Measurements from ENCODE around the gene ACER3. TPM values are rescaled to one million over a fixed set of nuclear protein-coding genes. Genes with fewer than 3 reads are reported as not detected.

Gene ACER3
- total RNA-seq, 1 experiment from 2014 or later = 13.7 TPM

DNA sequence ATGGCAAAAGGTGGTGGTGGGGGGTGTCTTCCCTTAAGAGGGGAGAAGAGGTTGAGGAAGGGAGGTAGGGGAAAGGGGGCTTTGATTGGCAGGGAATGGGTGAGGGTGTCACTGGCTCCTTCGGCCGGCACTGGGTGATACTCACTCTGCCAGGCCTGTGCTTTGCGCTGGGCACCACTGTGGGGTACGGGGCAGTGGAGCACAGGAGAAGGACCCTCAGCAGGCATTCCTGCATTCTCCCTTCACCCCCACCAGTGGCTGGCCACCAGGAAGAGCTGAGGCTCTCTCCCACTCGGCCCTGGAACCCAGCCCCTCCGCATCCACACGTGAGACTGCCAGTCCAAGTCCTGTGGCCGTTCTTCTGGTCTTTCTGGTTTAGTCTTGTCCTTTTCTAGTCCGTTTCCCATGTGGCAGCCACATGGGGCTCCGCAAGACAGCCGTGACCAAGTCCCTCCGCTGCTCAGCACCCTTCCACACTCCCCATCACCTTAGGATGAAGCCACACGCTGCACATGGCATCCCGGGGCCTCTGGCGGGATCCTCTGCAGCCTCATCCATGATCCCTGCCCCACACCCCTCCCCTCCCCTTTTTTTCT is 214.0 kb downstream of the ACER3 start:
- H3K9me3 Mint-ChIP-seq = peaks cover 20% of the 10 kb centered on the region

DNA sequence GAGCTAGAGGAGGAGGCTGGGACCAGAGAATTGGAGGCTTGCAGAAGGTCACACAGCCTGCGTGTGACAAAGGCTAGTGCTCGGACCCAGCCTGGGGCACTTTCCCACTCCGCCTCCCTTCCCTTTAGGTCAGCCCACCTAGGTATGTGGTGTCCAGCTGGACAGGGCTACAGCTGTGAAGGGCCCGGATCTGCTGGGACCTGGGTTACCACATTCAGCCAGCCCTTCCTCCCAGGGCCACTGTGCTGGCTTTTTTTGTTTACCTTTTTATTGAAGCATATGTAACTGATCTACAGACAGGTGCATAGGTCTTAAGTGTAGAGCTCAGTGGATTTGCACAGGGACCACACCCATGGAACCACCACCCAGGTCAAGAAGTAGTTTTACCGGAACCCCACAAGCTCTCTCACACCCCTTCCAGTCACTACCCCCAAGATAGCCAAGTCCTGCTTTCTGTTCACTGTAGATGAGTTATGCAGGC is 214.7 kb downstream of the ACER3 start:
- ChIA-PET POLR2A (no interaction called here), CTCF (interaction anchor here (0.9 to 1.7 kb wide), 6 partner anchors 9 to 52 kb away, joined by 3 to 11 read pairs (median 4); partner anchors contain the start of gene CAPN5)
- no peaks in the 10 kb centered on the region for H3K27me3 Mint-ChIP-seq (ENCODE audit: low read depth)
- 0 out of 2 replicates have a peak, but pooled peaks cover 2% of the 10 kb centered on the region for H3K4me1 Mint-ChIP-seq
- TF ChIP-seq NR1H2 (CRISPR knock-in tag; IDR thresholded peaks at IDR 0.05) = no peak
- no peak for TF ChIP-seq ZNF512 (CRISPR knock-in tag; IDR thresholded peaks at IDR 0.05; ENCODE audit: borderline replicate concordance)
- no peak for TF ChIP-seq ELF4 (CRISPR knock-in tag; IDR thresholded peaks at IDR 0.05; ENCODE audit: low read depth)
- no peak for TF ChIP-seq CREB1 (CRISPR knock-in tag; IDR thresholded peaks at IDR 0.05)
- TF ChIP-seq STAT6 (CRISPR knock-in tag; conservative IDR thresholded peaks at IDR 0.05; ENCODE audit: low read depth) = no peak
- no peak for TF ChIP-seq GABPB1 (CRISPR knock-in tag; IDR thresholded peaks at IDR 0.05)
- TF ChIP-seq, protein P1, sequence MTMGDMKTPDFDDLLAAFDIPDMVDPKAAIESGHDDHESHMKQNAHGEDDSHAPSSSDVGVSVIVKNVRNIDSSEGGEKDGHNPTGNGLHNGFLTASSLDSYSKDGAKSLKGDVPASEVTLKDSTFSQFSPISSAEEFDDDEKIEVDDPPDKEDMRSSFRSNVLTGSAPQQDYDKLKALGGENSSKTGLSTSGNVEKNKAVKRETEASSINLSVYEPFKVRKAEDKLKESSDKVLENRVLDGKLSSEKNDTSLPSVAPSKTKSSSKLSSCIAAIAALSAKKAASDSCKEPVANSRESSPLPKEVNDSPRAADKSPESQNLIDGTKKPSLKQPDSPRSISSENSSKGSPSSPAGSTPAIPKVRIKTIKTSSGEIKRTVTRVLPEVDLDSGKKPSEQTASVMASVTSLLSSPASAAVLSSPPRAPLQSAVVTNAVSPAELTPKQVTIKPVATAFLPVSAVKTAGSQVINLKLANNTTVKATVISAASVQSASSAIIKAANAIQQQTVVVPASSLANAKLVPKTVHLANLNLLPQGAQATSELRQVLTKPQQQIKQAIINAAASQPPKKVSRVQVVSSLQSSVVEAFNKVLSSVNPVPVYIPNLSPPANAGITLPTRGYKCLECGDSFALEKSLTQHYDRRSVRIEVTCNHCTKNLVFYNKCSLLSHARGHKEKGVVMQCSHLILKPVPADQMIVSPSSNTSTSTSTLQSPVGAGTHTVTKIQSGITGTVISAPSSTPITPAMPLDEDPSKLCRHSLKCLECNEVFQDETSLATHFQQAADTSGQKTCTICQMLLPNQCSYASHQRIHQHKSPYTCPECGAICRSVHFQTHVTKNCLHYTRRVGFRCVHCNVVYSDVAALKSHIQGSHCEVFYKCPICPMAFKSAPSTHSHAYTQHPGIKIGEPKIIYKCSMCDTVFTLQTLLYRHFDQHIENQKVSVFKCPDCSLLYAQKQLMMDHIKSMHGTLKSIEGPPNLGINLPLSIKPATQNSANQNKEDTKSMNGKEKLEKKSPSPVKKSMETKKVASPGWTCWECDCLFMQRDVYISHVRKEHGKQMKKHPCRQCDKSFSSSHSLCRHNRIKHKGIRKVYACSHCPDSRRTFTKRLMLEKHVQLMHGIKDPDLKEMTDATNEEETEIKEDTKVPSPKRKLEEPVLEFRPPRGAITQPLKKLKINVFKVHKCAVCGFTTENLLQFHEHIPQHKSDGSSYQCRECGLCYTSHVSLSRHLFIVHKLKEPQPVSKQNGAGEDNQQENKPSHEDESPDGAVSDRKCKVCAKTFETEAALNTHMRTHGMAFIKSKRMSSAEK (CRISPR knock-in tag; IDR thresholded peaks at IDR 0.05; ENCODE audit: borderline replicate concordance) = no peak
- TF ChIP-seq ZNF232 (CRISPR knock-in tag; IDR thresholded peaks at IDR 0.05) = no peak
- TF ChIP-seq E2F5 (CRISPR knock-in tag; IDR thresholded peaks at IDR 0.05) = no peak
- no peak for TF ChIP-seq NFYB (CRISPR knock-in tag; conservative IDR thresholded peaks at IDR 0.05; ENCODE audit: low read depth)
- no peak for TF ChIP-seq PRRX2 (CRISPR knock-in tag; IDR thresholded peaks at IDR 0.05)
- TF ChIP-seq, protein P2, sequence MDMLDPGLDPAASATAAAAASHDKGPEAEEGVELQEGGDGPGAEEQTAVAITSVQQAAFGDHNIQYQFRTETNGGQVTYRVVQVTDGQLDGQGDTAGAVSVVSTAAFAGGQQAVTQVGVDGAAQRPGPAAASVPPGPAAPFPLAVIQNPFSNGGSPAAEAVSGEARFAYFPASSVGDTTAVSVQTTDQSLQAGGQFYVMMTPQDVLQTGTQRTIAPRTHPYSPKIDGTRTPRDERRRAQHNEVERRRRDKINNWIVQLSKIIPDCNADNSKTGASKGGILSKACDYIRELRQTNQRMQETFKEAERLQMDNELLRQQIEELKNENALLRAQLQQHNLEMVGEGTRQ (CRISPR knock-in tag; IDR thresholded peaks at IDR 0.05) = no peak
- TF ChIP-seq, protein P3, sequence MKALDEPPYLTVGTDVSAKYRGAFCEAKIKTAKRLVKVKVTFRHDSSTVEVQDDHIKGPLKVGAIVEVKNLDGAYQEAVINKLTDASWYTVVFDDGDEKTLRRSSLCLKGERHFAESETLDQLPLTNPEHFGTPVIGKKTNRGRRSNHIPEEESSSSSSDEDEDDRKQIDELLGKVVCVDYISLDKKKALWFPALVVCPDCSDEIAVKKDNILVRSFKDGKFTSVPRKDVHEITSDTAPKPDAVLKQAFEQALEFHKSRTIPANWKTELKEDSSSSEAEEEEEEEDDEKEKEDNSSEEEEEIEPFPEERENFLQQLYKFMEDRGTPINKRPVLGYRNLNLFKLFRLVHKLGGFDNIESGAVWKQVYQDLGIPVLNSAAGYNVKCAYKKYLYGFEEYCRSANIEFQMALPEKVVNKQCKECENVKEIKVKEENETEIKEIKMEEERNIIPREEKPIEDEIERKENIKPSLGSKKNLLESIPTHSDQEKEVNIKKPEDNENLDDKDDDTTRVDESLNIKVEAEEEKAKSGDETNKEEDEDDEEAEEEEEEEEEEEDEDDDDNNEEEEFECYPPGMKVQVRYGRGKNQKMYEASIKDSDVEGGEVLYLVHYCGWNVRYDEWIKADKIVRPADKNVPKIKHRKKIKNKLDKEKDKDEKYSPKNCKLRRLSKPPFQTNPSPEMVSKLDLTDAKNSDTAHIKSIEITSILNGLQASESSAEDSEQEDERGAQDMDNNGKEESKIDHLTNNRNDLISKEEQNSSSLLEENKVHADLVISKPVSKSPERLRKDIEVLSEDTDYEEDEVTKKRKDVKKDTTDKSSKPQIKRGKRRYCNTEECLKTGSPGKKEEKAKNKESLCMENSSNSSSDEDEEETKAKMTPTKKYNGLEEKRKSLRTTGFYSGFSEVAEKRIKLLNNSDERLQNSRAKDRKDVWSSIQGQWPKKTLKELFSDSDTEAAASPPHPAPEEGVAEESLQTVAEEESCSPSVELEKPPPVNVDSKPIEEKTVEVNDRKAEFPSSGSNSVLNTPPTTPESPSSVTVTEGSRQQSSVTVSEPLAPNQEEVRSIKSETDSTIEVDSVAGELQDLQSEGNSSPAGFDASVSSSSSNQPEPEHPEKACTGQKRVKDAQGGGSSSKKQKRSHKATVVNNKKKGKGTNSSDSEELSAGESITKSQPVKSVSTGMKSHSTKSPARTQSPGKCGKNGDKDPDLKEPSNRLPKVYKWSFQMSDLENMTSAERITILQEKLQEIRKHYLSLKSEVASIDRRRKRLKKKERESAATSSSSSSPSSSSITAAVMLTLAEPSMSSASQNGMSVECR (CRISPR knock-in tag; IDR thresholded peaks at IDR 0.05; ENCODE audit: borderline replicate concordance) = no peak
- no peak for TF ChIP-seq ZNF396 (CRISPR knock-in tag; IDR thresholded peaks at IDR 0.05; ENCODE audit: borderline replicate concordance)
- TF ChIP-seq, protein P4, sequence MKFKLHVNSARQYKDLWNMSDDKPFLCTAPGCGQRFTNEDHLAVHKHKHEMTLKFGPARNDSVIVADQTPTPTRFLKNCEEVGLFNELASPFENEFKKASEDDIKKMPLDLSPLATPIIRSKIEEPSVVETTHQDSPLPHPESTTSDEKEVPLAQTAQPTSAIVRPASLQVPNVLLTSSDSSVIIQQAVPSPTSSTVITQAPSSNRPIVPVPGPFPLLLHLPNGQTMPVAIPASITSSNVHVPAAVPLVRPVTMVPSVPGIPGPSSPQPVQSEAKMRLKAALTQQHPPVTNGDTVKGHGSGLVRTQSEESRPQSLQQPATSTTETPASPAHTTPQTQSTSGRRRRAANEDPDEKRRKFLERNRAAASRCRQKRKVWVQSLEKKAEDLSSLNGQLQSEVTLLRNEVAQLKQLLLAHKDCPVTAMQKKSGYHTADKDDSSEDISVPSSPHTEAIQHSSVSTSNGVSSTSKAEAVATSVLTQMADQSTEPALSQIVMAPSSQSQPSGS (CRISPR knock-in tag; IDR thresholded peaks at IDR 0.05; ENCODE audit: borderline replicate concordance, low read depth) = no peak
- no peak for DNase-seq (ENCODE audit: low spot score)
- H3K36me3 Mint-ChIP-seq = no peaks in the 10 kb centered on the region; the same call in 1 of the 2 replicates
- H3K9me3 Mint-ChIP-seq = peaks cover 22% of the 10 kb centered on the region
- no peak for ATAC-seq
- H3K27ac Mint-ChIP-seq = no peak overlapping the region
- H3K4me3 Mint-ChIP-seq = no peak overlapping the region

More for the DNA sequence above, 214.0 kb downstream of the ACER3 start:
- TF ChIP-seq GABPB1 (CRISPR knock-in tag; IDR thresholded peaks at IDR 0.05) = no peak
- no peak for TF ChIP-seq ZNF232 (CRISPR knock-in tag; IDR thresholded peaks at IDR 0.05)
- no peak for DNase-seq (ENCODE audit: low spot score)
- no peak for ATAC-seq
- ChIA-PET POLR2A (no interaction called here), CTCF (interaction anchor here (1.0 to 1.7 kb wide), 4 partner anchors 16 to 28 kb away, joined by 4 to 11 read pairs (median 5); no protein-coding TSS in a partner anchor)
- no peaks in the 10 kb centered on the region; the same call in 1 of the 2 replicates for H3K36me3 Mint-ChIP-seq
- 0 out of 2 replicates have a peak, but pooled peaks cover 2% of the 10 kb centered on the region for H3K4me1 Mint-ChIP-seq
- H3K27ac Mint-ChIP-seq = no peak overlapping the region
- no peaks in the 10 kb centered on the region for H3K27me3 Mint-ChIP-seq (ENCODE audit: low read depth)
- no peak overlapping the region for H3K4me3 Mint-ChIP-seq

Data from WTC11 (cell line).